Measurements from ENCODE around the gene SLC29A4.
"Not testable (repeated sequence)": the region's sequence is repeated elsewhere in the genome, so short reads cannot be mapped to it uniquely, and the experiment has no call there.

SLC29A4 gene

GRCh38 chr7:5274985-5275431 lies 7.7 kb upstream of the SLC29A4 start:
- peak; percentile 28 for DNase-seq (ENCODE audit: low read depth, low spot score)

- DNase-seq (ENCODE audit: low read depth, low spot score), result peak; percentile 52
Observed at GRCh38 chr7:5275510-5275909, 7.2 kb upstream of the SLC29A4 start.

GRCh38 chr7:5276123-5276522 lies 6.6 kb upstream of the SLC29A4 start:
- DNase-seq (ENCODE audit: low read depth, low spot score), result not testable (repeated sequence)

GRCh38 chr7:5276611-5277010 lies 6.1 kb upstream of the SLC29A4 start:
- DNase-seq (ENCODE audit: low read depth, low spot score), result no peak

- peak; percentile 36 for DNase-seq (ENCODE audit: low read depth, low spot score)
Observed at GRCh38 chr7:5278766-5279165, 4.0 kb upstream of the SLC29A4 start.

- DNase-seq (ENCODE audit: low read depth, low spot score), result no peak
Observed at GRCh38 chr7:5279734-5280133, 3.0 kb upstream of the SLC29A4 start.

- DNase-seq (ENCODE audit: low read depth, low spot score), result not testable (repeated sequence)
Observed at GRCh38 chr7:5281598-5282500, 894 bp upstream of the SLC29A4 start.

- peak; percentile 36 for DNase-seq (ENCODE audit: low read depth, low spot score)
Observed at GRCh38 chr7:5283421-5284303, 919 bp downstream of the SLC29A4 start.

- DNase-seq (ENCODE audit: low read depth, low spot score), result peak; percentile 49
Observed at GRCh38 chr7:5284304-5285281, 1.9 kb downstream of the SLC29A4 start.

- DNase-seq (ENCODE audit: low read depth, low spot score), result no peak
Observed at GRCh38 chr7:5286933-5287332, 4.2 kb downstream of the SLC29A4 start.

- not testable (repeated sequence) for DNase-seq (ENCODE audit: low read depth, low spot score)
Observed at GRCh38 chr7:5287373-5287772, 4.6 kb downstream of the SLC29A4 start.

- DNase-seq (ENCODE audit: low read depth, low spot score), result no peak
Observed at GRCh38 chr7:5287802-5288201, 5.1 kb downstream of the SLC29A4 start.

GRCh38 chr7:5288560-5288959 lies 5.8 kb downstream of the SLC29A4 start:
- DNase-seq (ENCODE audit: low read depth, low spot score), result not testable (repeated sequence)

GRCh38 chr7:5289355-5289754 lies 6.6 kb downstream of the SLC29A4 start:
- DNase-seq (ENCODE audit: low read depth, low spot score), result no peak

GRCh38 chr7:5291301-5291700 lies 8.6 kb downstream of the SLC29A4 start:
- DNase-seq (ENCODE audit: low read depth, low spot score), result no peak

GRCh38 chr7:5291711-5292335 lies 9.1 kb downstream of the SLC29A4 start:
- not testable (repeated sequence) for DNase-seq (ENCODE audit: low read depth, low spot score)

GRCh38 chr7:5294169-5294987 lies 11.6 kb downstream of the SLC29A4 start:
- no peak for DNase-seq (ENCODE audit: low read depth, low spot score)

GRCh38 chr7:5295039-5296014 lies 12.6 kb downstream of the SLC29A4 start:
- DNase-seq (ENCODE audit: low read depth, low spot score), result no peak

Data from astrocyte of the hippocampus (primary cell).